K562 (cell line): Measurements from ENCODE around the gene RANBP6.

ENCODE experiments used
- BDP1 ChIP-seq: IDR thresholded peaks from 3 replicates; pipeline ENCODE4 v1.6.1; 2011; ENCODE audit not compliant: insufficient read length, insufficient read depth
- BRCA1 ChIP-seq, 2 experiments: fragments of 450-650 bp in 1 of 2; sonication (generic) in 1 of 2; formaldehyde crosslinking in 1 of 2; IDR thresholded peaks; 2 replicates each; pipeline versions ENCODE4 v1.5.0 to v1.6.1; 2017 to 2020; ENCODE audit warnings: mild to moderate bottlenecking in 1 of 2, missing genetic modification reagents in 1 of 2
- CTCF ChIP-seq, 3 experiments: IDR thresholded peaks in 2 of 3; conservative IDR thresholded peaks in 1 of 3; 2 replicates each; pipeline ENCODE4 v1.5.1; 2011 to 2012; ENCODE audit warnings: low read length in 3 of 3, mild to moderate bottlenecking in 3 of 3, control low read depth in 2 of 3, improper control_type of control experiment in 1 of 3, inconsistent platforms in 1 of 3, low read depth in 1 of 3, mixed read lengths in 1 of 3, moderate library complexity in 1 of 3; ENCODE audit not compliant: insufficient read depth in 2 of 3
- ELF4 ChIP-seq: fragments of 450-650 bp; formaldehyde crosslinking; IDR thresholded peaks from 2 replicates; pipeline ENCODE4 v1.4.0; 2022; ENCODE audit warnings: missing genetic modification characterization
- POLR3A ChIP-seq: IDR thresholded peaks from 2 replicates; pipeline ENCODE4 v1.6.1; 2011; ENCODE audit warnings: borderline replicate concordance, mild to moderate bottlenecking, moderate library complexity; ENCODE audit not compliant: insufficient read length, insufficient read depth; ENCODE audit errors: extremely low read depth
- ZNF639 ChIP-seq, 2 experiments: fragments of 200-800 bp in 1 of 2; sonication (Bioruptor generic) in 1 of 2; sonication (generic) in 1 of 2; formaldehyde crosslinking in 1 of 2; IDR thresholded peaks in 1 of 2; conservative IDR thresholded peaks in 1 of 2; 2 replicates each; pipeline versions ENCODE4 v1.5.0 to v1.6.1; 2016 to 2020; ENCODE audit warnings: missing compliant biosample characterization in 1 of 2, missing genetic modification characterization in 1 of 2, missing genetic modification reagents in 1 of 2
- TF ChIP-seq, protein P1 (sequence below): fragments of 450-650 bp; IDR thresholded peaks from 2 replicates; pipeline ENCODE4 v1.7.1; 2018; ENCODE audit warnings: mild to moderate bottlenecking, low read depth; ENCODE audit not compliant: partially characterized antibody

DNA sequence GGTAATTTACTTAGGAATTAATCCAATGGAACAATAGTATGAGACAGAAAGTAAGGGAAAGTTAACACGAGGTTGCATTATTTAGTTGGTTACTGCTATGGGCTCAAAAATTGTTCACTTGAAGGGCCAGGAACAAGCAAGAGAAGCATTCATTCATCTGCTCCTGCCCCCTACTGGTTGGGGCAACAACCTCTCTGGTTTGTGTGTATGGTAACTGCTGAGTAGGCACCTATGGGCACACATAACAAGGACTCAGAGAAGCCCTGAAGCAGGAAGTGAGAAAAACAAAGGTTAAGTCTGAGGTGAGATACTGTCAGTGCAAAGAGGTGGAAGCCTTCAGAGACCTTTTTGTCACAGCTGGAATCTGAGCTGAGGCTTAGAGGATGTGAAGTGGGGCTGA lies 34.4 kb upstream of the RANBP6 start:
- TF ChIP-seq, protein P1, sequence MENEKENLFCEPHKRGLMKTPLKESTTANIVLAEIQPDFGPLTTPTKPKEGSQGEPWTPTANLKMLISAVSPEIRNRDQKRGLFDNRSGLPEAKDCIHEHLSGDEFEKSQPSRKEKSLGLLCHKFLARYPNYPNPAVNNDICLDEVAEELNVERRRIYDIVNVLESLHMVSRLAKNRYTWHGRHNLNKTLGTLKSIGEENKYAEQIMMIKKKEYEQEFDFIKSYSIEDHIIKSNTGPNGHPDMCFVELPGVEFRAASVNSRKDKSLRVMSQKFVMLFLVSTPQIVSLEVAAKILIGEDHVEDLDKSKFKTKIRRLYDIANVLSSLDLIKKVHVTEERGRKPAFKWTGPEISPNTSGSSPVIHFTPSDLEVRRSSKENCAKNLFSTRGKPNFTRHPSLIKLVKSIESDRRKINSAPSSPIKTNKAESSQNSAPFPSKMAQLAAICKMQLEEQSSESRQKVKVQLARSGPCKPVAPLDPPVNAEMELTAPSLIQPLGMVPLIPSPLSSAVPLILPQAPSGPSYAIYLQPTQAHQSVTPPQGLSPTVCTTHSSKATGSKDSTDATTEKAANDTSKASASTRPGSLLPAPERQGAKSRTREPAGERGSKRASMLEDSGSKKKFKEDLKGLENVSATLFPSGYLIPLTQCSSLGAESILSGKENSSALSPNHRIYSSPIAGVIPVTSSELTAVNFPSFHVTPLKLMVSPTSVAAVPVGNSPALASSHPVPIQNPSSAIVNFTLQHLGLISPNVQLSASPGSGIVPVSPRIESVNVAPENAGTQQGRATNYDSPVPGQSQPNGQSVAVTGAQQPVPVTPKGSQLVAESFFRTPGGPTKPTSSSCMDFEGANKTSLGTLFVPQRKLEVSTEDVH, result no peak
- TF ChIP-seq ZNF639 (CRISPR knock-in tag; conservative IDR thresholded peaks at IDR 0.05 in 1 of 2, IDR thresholded peaks at IDR 0.05 in 1 of 2) (no peak), POLR3A (no peak), CTCF (IDR thresholded peaks at IDR 0.05 in 2 of 3, conservative IDR thresholded peaks at IDR 0.05 in 1 of 3; ENCODE audit: insufficient read depth in 2 of 3, low read depth in 1 of 3, low read length in 3 of 3) (peak; percentile 53 to 59 (median 55)), BRCA1 (IDR thresholded peaks at IDR 0.05) (no peak), BRCA1 (CRISPR knock-in tag; IDR thresholded peaks at IDR 0.05) (no peak), BDP1 (no peak), ELF4 (CRISPR knock-in tag) (no peak)
